ENCODE data around the gene CLCN6. TPM values are rescaled to one million over a fixed set of nuclear protein-coding genes. Genes with fewer than 3 reads are reported as not detected.

Gene CLCN6
- total RNA-seq, 2 experiments from 2014 or later: 19.7 to 20.9 TPM

DNA sequence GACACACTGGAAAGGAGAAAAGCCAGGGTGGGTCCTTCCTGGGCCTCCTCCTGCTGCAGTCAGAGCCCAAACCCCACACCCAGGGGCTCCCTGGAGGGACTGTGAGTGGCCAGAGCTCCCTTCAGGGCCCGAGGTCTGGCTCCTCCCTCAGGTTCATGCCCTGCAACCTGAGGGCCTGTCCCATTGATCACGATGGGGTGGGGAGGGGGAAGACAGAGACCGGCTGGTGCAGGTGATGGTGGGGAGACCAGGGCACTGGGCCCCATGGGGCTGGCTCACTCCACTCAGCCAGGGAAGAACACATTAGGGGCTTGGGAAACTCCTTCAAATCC is 82.9 kb downstream of the CLCN6 start:
- ATAC-seq (no peak), DNase-seq (no peak)
- no peak overlapping the region for H3K4me3 Mint-ChIP-seq
- no peaks in the 10 kb centered on the region for H3K9me3 Mint-ChIP-seq (ENCODE audit: insufficient read depth)
- peaks cover 7% of the 10 kb centered on the region for H3K27me3 Mint-ChIP-seq (ENCODE audit: low read depth)
- CTCF ChIA-PET: no interaction called here
- H3K4me1 Mint-ChIP-seq (ENCODE audit: low read depth): no peaks in the 10 kb centered on the region
- H3K27ac Mint-ChIP-seq: no peak overlapping the region
- POLR2A ChIA-PET: interaction anchor here (1.0 to 2.3 kb wide), 2 partner anchors 19 to 21 kb away, joined by 3 to 16 read pairs; no protein-coding TSS in a partner anchor
- no peaks in the 10 kb centered on the region for H3K36me3 Mint-ChIP-seq (ENCODE audit: low read depth)

DNA sequence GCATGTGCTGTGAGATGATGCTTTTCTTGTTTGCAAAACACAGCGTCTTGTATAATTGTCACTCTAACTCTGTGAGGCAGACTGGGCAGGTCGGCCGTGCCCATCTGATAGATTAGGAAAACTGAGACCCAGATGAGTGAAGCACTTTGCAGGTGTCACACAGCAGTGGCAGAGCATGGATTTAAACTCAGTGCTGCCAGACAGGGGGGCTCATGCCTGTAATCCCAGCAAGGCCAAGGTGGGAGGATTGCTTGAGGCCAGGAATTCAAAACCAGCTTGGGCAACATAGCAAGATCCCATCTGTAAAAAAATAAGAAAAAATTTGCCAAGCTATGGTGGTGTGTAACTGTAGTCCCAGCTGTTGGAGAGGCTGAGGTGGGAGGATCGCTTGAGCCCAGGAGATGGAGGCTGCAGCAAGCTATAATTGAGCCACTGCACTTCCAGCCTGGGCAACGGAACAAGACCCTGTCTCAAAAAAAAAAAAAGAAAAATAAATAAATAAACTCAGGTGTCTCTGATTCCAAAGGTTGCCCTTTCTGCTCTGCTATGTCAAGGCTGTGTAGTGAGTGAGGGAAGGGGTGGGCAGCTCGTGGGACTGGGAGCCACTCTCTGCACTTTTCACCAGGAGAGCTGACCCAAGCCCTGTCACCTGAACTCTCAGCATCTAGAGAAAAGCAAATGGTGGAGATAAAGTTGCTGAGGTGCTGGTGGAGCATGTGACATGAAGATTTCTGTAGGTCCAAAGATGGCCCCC is 85.6 kb downstream of the CLCN6 start:
- ChIA-PET CTCF (interaction anchor here (0.7 to 3.4 kb wide), 7 partner anchors 50 to 773 kb away, joined by 3 to 20 read pairs (median 5); no protein-coding TSS in a partner anchor), POLR2A (interaction anchor here (3.4 kb wide), 1 partner anchor 17 kb away, joined by 51 read pairs; no protein-coding TSS in a partner anchor)
- H3K27ac Mint-ChIP-seq: no peak overlapping the region
- no peaks in the 10 kb centered on the region for H3K4me1 Mint-ChIP-seq (ENCODE audit: low read depth)
- H3K27me3 Mint-ChIP-seq (ENCODE audit: low read depth): peaks cover 16% of the 10 kb centered on the region
- H3K36me3 Mint-ChIP-seq (ENCODE audit: low read depth): no peaks in the 10 kb centered on the region
- DNase-seq: no peak
- no peak for ATAC-seq
- no peaks in the 10 kb centered on the region for H3K9me3 Mint-ChIP-seq (ENCODE audit: insufficient read depth)
- no peak overlapping the region for H3K4me3 Mint-ChIP-seq

Other genes with a start within 250 kb of the CLCN6 start
- 1 to 10 TPM; 5.6 to 6.0 TPM for gene FBXO2, start 151.8 kb upstream of the CLCN6 start, total RNA-seq
- gene FBXO44, start 151.3 kb upstream of the CLCN6 start, total RNA-seq: 10 to 100 TPM; 39.7 to 42.3 TPM
- gene FBXO6, start 142.0 kb upstream of the CLCN6 start, total RNA-seq: 10 to 100 TPM; 61.6 to 62.2 TPM
- gene MAD2L2, start 125.0 kb upstream of the CLCN6 start, total RNA-seq: 100 to 1,000 TPM; 127 to 129 TPM
- 1 to 10 TPM; 7.1 to 7.7 TPM for gene DRAXIN, start 114.5 kb upstream of the CLCN6 start, total RNA-seq
- gene AGTRAP, start 70.1 kb upstream of the CLCN6 start, total RNA-seq: 10 to 100 TPM; 82.5 to 84.2 TPM
- gene C1orf167, start 44.0 kb upstream of the CLCN6 start, total RNA-seq: not detected
- 10 to 100 TPM; 32.4 to 34.6 TPM for gene MTHFR, start 227 bp upstream of the CLCN6 start, total RNA-seq
- not detected for gene NPPA, start 41.6 kb downstream of the CLCN6 start, total RNA-seq
- gene NPPB, start 52.8 kb downstream of the CLCN6 start, total RNA-seq: not detected
- 10 to 100 TPM; 37.4 to 39.7 TPM for gene KIAA2013, start 120.2 kb downstream of the CLCN6 start, total RNA-seq
- 10 to 100 TPM; 25.0 to 26.1 TPM for gene PLOD1, start 128.5 kb downstream of the CLCN6 start, total RNA-seq
- 10 to 100 TPM; 55.1 to 60.4 TPM for gene MFN2, start 174.3 kb downstream of the CLCN6 start, total RNA-seq
- 10 to 100 TPM; 34.7 to 37.4 TPM for gene MIIP, start 213.3 kb downstream of the CLCN6 start, total RNA-seq